ENCODE data around the gene C15orf62.

The C15orf62 gene

DNA sequence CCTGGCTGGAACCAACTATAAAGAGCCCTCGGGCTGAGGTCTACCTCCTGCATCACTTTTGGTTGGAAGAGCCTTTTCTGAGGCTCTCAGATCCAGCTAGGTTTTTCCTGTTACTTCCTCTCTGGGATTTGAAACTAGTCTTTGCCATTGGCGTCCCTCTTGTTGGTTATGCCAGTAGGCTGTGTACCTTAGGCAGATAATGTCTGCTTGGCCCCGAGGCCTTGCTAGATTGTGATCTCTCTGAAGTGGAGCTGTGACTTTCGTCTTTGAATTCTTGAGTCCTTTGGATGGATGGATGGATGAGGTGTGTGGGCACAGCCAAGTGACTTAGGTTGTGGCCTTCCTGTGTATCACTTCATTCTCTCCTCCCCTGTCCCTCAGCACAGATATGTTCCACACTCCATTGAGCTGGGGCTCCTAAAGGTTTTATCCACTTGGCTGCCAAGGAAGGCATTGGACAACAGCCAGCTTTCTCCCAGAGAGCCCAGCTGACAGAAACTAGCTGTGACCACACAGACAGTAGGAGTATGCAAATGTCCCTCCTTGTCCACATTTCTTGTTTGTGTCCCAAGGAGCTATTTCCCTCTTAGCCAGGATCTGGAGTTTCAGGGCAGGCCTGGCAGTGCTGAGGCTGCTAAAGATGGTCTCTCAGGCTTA, 45.4 kb downstream of the C15orf62 start:
- no peak for DNase-seq (ENCODE audit: low spot score)

DNA sequence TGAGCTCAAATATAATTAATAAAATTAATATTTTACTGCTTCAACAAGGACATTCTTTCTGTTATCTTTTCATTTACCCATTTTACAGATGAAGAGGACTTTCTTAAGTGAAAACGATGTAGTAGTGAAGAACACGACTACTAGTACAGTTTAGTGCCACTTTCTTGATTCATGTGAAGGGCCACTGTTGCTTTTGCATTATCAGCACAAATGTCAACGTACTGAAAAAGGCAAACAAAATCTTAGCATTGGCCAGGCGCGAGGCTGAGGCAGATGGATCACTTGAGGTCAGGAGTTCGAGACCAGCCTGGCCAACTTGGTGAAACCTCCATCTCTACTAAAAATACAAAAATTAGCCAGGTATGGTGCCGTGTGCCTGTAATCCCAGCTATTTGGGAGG, 49.3 kb downstream of the C15orf62 start:
- no peak for DNase-seq (ENCODE audit: low spot score)

DNA sequence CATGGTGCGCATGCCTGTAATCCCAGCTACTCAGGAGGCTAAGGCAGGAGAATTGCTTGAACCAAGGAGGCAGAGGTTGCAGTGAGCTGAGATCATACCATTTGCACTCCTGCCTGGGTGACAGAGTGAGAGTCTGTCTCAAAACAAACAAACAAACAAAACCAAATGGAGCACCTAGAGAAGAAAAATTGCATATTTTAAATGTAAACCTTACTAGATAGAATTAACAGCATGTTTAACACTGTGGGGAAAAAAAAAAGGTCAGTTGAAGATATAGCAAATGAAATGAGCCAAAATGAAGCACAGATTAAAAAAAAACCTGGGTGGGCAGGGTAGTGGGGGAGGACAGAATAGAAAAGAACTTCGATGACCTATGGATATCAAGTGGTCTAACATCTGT, 51.4 kb downstream of the C15orf62 start:
- DNase-seq (ENCODE audit: low spot score): no peak

Measured in AG08395 (cell line).